Omental fat pad (tissue), 4 donors: ENCODE measurements around the gene OTUD6A. TPM values are rescaled to one million over a fixed set of nuclear protein-coding genes. Genes with fewer than 3 reads are reported as not detected.

Experiments used
- ATAC-seq: fragments of 150-250 bp; one replicate; pipeline ENCODE4 v1.9.1; 2016; ENCODE audit warnings: mild to moderate bottlenecking, moderate library complexity; ENCODE audit not compliant: low FRiP score
- DNase-seq: peaks from one replicate; pipeline ENCODE4 v3.0.0-alpha.2; 2019; ENCODE audit warnings: low spot score
- CTCF ChIP-seq, 3 donors: fragments of 450-650 bp; IDR thresholded peaks; one replicate each; pipeline ENCODE4 v1.5.1; 2016 to 2017; ENCODE audit warnings: antibody characterized with exemption in 3 of 3, mild to moderate bottlenecking in 3 of 3, moderate library complexity in 2 of 3
- total RNA-seq, 4 donors: library from RNA; depleted of rRNA; stranded (reverse); fragments of >200 nt; gene quantifications; one replicate each; pipeline ENCODE4 v1.1.0, GENCODE V29; 2016

Gene OTUD6A
- total RNA-seq, 4 donors from 2014 or later, result not detected

GRCh38 chrX:70062961-70063550 lies 799 bp downstream of the OTUD6A start:
- no peak for ATAC-seq
- no peak for DNase-seq
- TF ChIP-seq CTCF (IDR thresholded peaks at IDR 0.05), result no peak

GRCh38 chrX:70066646-70067045 lies 4.4 kb downstream of the OTUD6A start:
- DNase-seq (no peak), ATAC-seq (no peak)
- TF ChIP-seq CTCF (IDR thresholded peaks at IDR 0.05), result no peak

- DNase-seq (no peak), ATAC-seq (no peak)
- TF ChIP-seq CTCF (IDR thresholded peaks at IDR 0.05), result no peak
These were observed 17.0 kb downstream of the OTUD6A start for GRCh38 chrX:70079297-70079696.

- no peak for ATAC-seq
These were observed 17.6 kb downstream of the OTUD6A start for GRCh38 chrX:70079870-70080269.

GRCh38 chrX:70082723-70083122 lies 20.5 kb downstream of the OTUD6A start:
- no peak for ATAC-seq
- no peak for TF ChIP-seq CTCF (IDR thresholded peaks at IDR 0.05)
- no peak for DNase-seq

More at GRCh38 chrX:70079870-70080269, 17.6 kb downstream of the OTUD6A start:
- DNase-seq, result no peak
- TF ChIP-seq CTCF (IDR thresholded peaks at IDR 0.05), result no peak

GRCh38 chrX:70084592-70085240 lies 22.5 kb downstream of the OTUD6A start:
- ATAC-seq (no peak), DNase-seq (no peak)
- TF ChIP-seq CTCF (IDR thresholded peaks at IDR 0.05), result no peak
